ENCODE results near the gene RPS6KA2. TPM values are rescaled to one million over a fixed set of nuclear protein-coding genes. Genes with fewer than 3 reads are reported as not detected.

RPS6KA2 gene
- total RNA-seq, 4 donors from 2014 or later: 12.1 to 116 (median 26.4) TPM

DNA sequence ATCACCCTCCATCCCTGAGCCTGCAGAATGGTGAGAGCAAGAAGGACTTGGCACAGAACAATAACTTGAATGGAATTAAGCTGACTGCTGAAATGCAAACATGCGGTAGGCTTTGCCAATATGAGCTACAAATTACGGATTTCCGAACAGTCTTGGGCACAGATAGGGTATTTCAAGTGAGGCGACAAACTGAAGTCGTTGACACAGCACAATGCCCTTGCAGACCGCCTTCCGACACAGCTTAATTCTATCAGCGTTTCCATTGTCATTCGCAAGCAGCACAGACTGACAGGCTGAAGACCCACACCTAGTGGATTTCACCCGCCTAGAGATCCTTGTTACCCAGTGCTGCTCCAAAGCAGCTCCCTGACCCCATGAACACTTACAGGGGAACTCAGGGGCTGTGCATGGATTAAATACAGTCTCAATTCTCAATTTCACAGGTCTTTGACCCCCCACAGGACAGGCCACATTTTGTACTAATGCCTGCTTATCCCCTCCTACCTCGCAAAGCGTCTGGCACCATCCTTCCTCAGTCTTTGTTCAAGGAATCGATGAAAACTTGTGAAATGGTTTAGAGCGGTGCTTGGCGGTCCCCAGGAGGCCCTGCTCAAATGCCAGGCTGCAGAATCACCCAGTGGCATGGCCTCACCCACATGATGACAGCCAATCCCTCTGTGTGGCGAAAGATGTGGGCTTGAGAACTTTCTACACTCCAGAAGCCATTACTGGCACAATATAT, 75.1 kb downstream of the RPS6KA2 start:
- H3K9me3 ChIP-seq: no peaks in the 10 kb centered on the region
- H3K27ac ChIP-seq: no peak overlapping the region
- no peak overlapping the region for H3K4me3 ChIP-seq
- no peak for TF ChIP-seq POLR2A (IDR thresholded peaks at IDR 0.05)
- TF ChIP-seq, protein P1, sequence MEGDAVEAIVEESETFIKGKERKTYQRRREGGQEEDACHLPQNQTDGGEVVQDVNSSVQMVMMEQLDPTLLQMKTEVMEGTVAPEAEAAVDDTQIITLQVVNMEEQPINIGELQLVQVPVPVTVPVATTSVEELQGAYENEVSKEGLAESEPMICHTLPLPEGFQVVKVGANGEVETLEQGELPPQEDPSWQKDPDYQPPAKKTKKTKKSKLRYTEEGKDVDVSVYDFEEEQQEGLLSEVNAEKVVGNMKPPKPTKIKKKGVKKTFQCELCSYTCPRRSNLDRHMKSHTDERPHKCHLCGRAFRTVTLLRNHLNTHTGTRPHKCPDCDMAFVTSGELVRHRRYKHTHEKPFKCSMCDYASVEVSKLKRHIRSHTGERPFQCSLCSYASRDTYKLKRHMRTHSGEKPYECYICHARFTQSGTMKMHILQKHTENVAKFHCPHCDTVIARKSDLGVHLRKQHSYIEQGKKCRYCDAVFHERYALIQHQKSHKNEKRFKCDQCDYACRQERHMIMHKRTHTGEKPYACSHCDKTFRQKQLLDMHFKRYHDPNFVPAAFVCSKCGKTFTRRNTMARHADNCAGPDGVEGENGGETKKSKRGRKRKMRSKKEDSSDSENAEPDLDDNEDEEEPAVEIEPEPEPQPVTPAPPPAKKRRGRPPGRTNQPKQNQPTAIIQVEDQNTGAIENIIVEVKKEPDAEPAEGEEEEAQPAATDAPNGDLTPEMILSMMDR (IDR thresholded peaks at IDR 0.05): no peak
- no peaks in the 10 kb centered on the region for H3K4me1 ChIP-seq
- no peak for DNase-seq
- H3K36me3 ChIP-seq: no peaks in the 10 kb centered on the region
- no peaks in the 10 kb centered on the region for H3K27me3 ChIP-seq

DNA sequence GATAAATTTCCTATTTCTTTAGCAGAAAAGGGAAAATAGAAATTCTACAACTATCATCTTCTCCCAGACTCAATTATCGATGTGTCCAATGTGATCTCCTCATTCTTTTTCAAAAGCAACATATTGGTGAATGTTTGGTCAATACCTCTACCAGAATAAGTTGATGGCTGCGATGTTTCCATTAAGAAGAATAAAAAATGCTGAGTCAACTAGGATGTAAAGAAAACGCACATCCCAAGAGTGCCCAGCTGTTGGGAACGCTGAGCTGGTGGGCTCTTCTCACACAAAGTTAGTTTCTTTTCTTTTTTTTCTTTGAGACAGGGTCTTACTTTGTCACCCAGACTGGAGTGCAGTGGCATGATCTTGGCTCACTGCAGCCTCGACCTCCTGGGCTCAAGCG, 80.4 kb downstream of the RPS6KA2 start:
- no peaks in the 10 kb centered on the region for H3K9me3 ChIP-seq
- TF ChIP-seq POLR2A (IDR thresholded peaks at IDR 0.05): no peak
- TF ChIP-seq, protein P1 (IDR thresholded peaks at IDR 0.05): no peak
- H3K4me3 ChIP-seq: no peak overlapping the region
- no peaks in the 10 kb centered on the region for H3K36me3 ChIP-seq
- no peak overlapping the region for H3K27ac ChIP-seq
- DNase-seq: no peak
- H3K27me3 ChIP-seq: no peaks in the 10 kb centered on the region
- H3K4me1 ChIP-seq: peaks cover 0 to 8% (median 0%) of the 10 kb centered on the region in 4 donors

DNA sequence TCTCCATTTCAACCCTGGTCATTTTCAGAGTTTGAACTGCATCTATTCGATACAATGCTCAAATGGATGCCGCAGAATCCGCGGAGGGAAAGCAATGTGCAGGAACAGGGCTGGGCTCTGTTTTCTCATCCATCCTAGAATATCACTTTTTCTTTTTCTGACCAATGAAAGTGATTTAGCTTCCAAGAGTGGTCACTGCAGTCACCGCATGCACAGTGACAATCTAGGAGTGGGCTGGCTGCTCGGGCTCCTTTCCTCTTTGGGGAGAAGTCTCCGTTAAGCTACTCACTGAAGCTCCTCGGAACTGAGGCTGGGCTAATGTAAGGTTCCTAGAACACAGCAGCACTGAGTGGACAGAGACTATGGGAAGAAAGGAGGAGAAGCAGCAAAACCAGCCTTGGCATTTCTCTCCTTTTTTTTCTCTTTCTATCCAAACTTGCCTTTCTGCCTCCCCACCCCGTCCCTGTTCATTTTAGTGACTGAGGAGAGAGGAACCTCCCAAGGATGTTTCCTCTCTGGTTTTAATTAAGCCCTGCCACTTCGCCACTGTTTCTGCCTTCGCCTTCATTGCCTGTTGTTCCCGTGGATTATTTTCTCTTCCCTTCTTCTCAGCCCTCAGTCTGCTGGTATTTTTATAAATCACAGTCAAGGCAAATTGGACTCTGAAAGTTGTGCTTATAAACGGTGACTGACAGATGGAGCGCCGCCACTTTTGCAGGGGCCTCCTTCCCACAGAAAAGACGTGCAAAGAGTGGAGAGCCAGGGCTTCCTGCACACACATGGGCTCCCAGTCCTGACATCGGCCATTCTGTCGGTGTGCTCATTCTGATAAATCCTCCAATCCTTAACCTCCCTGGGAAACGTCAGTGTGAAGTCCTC, 81.7 kb downstream of the RPS6KA2 start:
- no peaks in the 10 kb centered on the region for H3K9me3 ChIP-seq
- DNase-seq: peak in 1 of 3 donors; percentile 15
- TF ChIP-seq, protein P1 (IDR thresholded peaks at IDR 0.05): no peak
- TF ChIP-seq POLR2A (IDR thresholded peaks at IDR 0.05): no peak
- peaks cover 0 to 8% (median 0%) of the 10 kb centered on the region in 4 donors for H3K4me1 ChIP-seq
- H3K27ac ChIP-seq: no peak overlapping the region
- H3K27me3 ChIP-seq: no peaks in the 10 kb centered on the region
- no peak overlapping the region for H3K4me3 ChIP-seq
- no peaks in the 10 kb centered on the region for H3K36me3 ChIP-seq

DNA sequence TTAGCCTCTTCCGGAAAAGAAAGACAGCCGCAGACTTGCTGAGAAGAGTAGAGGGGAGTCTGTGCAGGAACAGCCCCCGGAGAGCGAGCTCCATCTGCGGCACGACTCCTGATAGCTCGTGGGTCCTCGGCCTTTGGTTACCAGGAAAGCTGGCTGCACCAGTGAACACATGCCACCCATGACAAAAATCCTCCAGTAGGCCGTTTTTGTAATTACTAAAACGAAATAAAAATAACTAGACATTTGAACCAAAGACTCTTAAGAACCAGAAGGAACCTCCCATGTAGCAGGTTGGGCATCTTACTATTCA, 82.8 kb downstream of the RPS6KA2 start:
- TF ChIP-seq, protein P1 (IDR thresholded peaks at IDR 0.05): no peak
- TF ChIP-seq POLR2A (IDR thresholded peaks at IDR 0.05): no peak

DNA sequence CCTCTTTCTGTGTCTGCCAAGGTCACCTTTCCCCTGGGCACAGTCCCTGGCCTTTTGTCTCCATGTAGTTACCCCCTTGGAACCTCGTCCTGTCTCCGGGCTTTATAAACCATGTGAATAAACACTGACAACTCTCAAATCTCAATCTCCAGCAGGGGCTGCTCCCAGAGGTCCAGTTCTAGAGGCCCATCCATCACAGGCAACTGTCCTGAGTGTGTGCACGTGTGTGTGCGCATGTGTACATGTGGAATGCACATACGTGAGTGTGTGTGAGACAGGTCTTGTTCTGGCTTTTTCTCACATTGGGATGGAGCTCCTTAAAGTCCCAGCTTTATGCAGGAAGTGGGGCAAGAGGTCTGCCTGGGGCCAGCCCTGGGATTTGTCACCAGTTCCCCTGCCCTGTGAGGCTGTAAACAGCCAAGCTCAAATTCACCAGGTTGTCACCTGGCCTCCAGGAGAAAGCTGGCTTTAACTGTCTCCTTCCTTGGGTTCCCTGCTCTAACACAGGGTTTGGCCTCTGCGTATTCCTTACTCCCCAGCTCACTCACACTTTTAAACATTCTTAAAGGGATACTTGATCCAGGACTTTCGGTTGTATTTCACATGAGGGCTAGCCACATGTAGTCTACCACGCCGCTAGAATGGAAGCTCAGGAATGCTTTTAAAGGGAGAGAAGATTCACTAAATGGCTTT, 83.3 kb downstream of the RPS6KA2 start:
- Histone ChIP-seq H3K4me1 (peaks cover 0 to 8% (median 0%) of the 10 kb centered on the region in 4 donors), H3K4me3 (no peak overlapping the region), H3K27me3 (no peaks in the 10 kb centered on the region), H3K36me3 (no peaks in the 10 kb centered on the region), H3K9me3 (no peaks in the 10 kb centered on the region), H3K27ac (no peak overlapping the region)
- no peak for DNase-seq
- TF ChIP-seq POLR2A (IDR thresholded peaks at IDR 0.05): no peak
- TF ChIP-seq, protein P1 (IDR thresholded peaks at IDR 0.05): no peak

More for the DNA sequence above, 82.8 kb downstream of the RPS6KA2 start:
- Histone ChIP-seq H3K9me3 (no peaks in the 10 kb centered on the region), H3K27ac (no peak overlapping the region), H3K4me3 (no peak overlapping the region), H3K4me1 (peaks cover 0 to 8% (median 0%) of the 10 kb centered on the region in 4 donors), H3K27me3 (no peaks in the 10 kb centered on the region), H3K36me3 (no peaks in the 10 kb centered on the region)
- no peak for DNase-seq

Data from Peyer's patch (tissue), 4 donors.